CD4-positive, alpha-beta T cell treated with Interleukin-2 at 100 ng/mL for 4 hours (primary cell): ENCODE results near the gene IPO8.

Source experiments
- DNase-seq: peaks from one replicate; pipeline ENCODE4 v3.0.0-alpha.2; 2020; ENCODE audit warnings: low spot score

IPO8 gene

GRCh38 chr12:30695199-30696102 is at the start of gene IPO8:
Gene IPO8, minus strand, starts transcription at chr12:30695869. Its CDS starts 222 bp downstream, at chr12:30695647.
- peak; percentile 88 for DNase-seq

- no peak for DNase-seq
Observed at GRCh38 chr12:30744321-30744720, 48.7 kb upstream of the IPO8 start.

- no peak for DNase-seq
Observed at GRCh38 chr12:30740274-30740673, 44.6 kb upstream of the IPO8 start.

GRCh38 chr12:30739020-30739419 is 43.4 kb upstream of the IPO8 start:
- no peak for DNase-seq

GRCh38 chr12:30732954-30733637 is 37.4 kb upstream of the IPO8 start:
- DNase-seq, result no peak

GRCh38 chr12:30730011-30730410 is 34.3 kb upstream of the IPO8 start:
- DNase-seq, result no peak

- no peak for DNase-seq
Observed at GRCh38 chr12:30729547-30729946, 33.9 kb upstream of the IPO8 start.

- DNase-seq, result no peak
Observed at GRCh38 chr12:30726647-30727046, 31.0 kb upstream of the IPO8 start.

GRCh38 chr12:30725739-30726138 is 30.1 kb upstream of the IPO8 start:
- no peak for DNase-seq

GRCh38 chr12:30719060-30719459 is 23.4 kb upstream of the IPO8 start:
- DNase-seq, result no peak

GRCh38 chr12:30707613-30708342 is 12.1 kb upstream of the IPO8 start:
- no peak for DNase-seq

- DNase-seq, result no peak
Observed at GRCh38 chr12:30706476-30706875, 10.8 kb upstream of the IPO8 start.

- DNase-seq, result no peak
Observed at GRCh38 chr12:30701056-30701455, 5.4 kb upstream of the IPO8 start.

- DNase-seq, result no peak
Observed at GRCh38 chr12:30700216-30700900, 4.7 kb upstream of the IPO8 start.

- DNase-seq, result no peak
Observed at GRCh38 chr12:30698346-30698745, 2.7 kb upstream of the IPO8 start.

GRCh38 chr12:30696943-30697342 is 1.3 kb upstream of the IPO8 start:
- no peak for DNase-seq

GRCh38 chr12:30696486-30696885 is 817 bp upstream of the IPO8 start:
- no peak for DNase-seq

GRCh38 chr12:30696103-30696408 is 387 bp upstream of the IPO8 start:
- DNase-seq, result no peak

- peak; percentile 4 for DNase-seq
Observed at GRCh38 chr12:30694412-30695198, 1.1 kb downstream of the IPO8 start.

GRCh38 chr12:30692470-30692869 is 3.2 kb downstream of the IPO8 start:
- no peak for DNase-seq

GRCh38 chr12:30691122-30691879 is 4.4 kb downstream of the IPO8 start:
- no peak for DNase-seq
